Choroid plexus epithelial cell (primary cell): ENCODE measurements around the gene PAN2.
"Not testable (repeated sequence)": the region's sequence is repeated elsewhere in the genome, so short reads cannot be mapped to it uniquely, and the experiment has no call there.

Experiments
- DNase-seq: peaks from one replicate; pipeline ENCODE4 v3.0.0-alpha.2; 2010; ENCODE audit warnings: low read depth
- H3K4me3 ChIP-seq: 2 replicates; pipeline ENCODE4 v1.5.1; 2011; ENCODE audit warnings: low read depth, mild to moderate bottlenecking, control low read depth, low read length, moderate library complexity
- TF ChIP-seq, protein P1 (sequence below): conservative IDR thresholded peaks from 2 replicates; pipeline ENCODE4 v1.5.1; 2011; ENCODE audit warnings: low read depth, mild to moderate bottlenecking, control low read depth, inconsistent platforms, low read length, moderate library complexity

The PAN2 gene

DNA sequence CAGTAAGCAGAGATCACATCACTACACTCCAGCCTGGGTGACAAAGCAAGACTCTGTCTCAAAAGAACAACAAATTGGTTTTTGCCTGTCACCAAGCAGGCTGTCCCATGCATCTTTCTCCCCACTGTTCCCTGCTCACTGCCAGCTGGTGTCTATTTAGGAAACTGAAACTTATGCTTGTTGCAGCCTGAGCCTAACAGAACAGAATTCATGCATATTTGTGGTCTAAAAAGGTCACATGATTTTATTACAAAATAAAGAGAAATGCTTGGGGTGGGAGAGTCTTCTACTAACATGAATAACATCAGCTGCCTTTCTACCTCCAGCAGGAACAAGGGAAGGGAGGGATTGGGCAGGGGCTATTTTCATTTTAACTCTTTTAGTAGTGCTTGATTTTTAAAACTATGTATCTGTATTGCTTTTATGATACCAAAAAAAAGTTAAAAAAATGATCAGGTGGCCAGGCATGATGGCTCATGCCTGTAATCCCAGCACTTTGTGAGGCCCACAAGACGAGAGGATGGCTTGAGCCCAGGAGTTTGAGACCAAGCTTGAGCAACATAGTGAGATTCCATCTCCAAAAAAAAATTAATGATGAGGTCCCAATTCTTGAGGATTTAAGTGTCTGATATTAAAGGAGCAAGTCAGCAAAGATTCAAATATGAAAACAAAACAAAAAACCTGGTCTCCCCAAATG is 25.2 kb upstream of the PAN2 start:
- DNase-seq: peak; percentile 92
- H3K4me3 ChIP-seq: peak overlapping the region; percentile 99
- TF ChIP-seq, protein P1, sequence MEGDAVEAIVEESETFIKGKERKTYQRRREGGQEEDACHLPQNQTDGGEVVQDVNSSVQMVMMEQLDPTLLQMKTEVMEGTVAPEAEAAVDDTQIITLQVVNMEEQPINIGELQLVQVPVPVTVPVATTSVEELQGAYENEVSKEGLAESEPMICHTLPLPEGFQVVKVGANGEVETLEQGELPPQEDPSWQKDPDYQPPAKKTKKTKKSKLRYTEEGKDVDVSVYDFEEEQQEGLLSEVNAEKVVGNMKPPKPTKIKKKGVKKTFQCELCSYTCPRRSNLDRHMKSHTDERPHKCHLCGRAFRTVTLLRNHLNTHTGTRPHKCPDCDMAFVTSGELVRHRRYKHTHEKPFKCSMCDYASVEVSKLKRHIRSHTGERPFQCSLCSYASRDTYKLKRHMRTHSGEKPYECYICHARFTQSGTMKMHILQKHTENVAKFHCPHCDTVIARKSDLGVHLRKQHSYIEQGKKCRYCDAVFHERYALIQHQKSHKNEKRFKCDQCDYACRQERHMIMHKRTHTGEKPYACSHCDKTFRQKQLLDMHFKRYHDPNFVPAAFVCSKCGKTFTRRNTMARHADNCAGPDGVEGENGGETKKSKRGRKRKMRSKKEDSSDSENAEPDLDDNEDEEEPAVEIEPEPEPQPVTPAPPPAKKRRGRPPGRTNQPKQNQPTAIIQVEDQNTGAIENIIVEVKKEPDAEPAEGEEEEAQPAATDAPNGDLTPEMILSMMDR: no peak

DNA sequence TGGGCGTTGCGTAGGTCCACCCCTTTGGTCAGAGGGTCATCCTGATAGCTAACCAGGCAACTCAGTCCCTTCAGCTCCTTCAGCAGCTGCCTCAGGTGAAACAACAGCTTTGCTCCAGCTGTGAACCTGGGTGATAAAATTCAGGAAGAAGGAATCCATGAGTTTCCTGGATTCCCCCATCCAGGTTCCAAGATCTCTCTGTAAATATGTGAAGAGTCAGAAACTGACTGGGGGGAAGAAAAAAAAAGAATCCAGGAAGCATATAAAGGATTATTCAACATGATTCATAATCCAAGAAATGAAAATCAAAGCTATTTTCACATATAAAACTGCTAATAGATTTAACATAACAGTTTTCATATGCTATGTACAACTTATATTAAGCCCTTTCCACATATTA is 17.5 kb upstream of the PAN2 start:
- H3K4me3 ChIP-seq: no peak overlapping the region
- DNase-seq: no peak
- TF ChIP-seq, protein P1: no peak

DNA sequence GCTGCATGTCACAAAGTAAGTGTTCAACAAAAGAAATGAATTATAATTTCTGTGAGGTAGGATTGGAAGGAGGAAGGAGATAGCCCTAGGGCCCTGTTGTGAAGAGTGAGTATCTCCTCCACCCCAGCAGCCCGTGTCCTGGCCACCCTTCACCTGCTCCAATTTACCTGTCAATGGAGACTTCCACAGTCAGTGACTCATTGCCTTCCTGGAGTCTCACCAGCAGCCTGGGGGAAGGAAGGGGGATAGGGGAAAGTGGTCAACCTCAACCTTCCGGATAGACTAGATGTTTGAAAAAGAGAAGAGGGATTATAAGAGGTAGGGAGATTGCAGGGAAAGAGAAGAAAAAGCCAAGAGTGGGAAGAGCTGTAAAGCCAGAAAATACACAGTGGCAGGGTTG is 16.9 kb upstream of the PAN2 start:
- H3K4me3 ChIP-seq: no peak overlapping the region
- TF ChIP-seq, protein P1: no peak
- no peak for DNase-seq

DNA sequence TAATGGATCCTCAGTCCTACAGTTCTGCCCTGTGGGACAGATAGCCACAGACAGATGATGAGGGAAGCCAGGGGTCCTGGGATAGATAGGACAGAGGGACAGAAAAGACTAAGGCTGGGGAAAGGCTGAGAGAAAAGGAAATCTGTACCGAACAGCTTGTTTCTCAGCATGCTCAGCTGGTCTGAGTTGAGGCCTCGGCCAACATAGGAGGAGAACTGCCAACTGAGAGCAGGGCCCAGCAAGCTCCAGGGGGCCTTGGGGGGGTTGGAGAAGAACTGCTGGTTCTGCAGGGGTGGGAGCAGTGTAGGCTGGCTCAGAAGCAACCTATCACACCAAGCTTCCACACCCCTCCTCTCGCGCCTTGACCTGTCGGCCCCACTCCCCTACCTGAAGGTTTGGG is 15.0 kb upstream of the PAN2 start:
- TF ChIP-seq, protein P1: no peak

DNA sequence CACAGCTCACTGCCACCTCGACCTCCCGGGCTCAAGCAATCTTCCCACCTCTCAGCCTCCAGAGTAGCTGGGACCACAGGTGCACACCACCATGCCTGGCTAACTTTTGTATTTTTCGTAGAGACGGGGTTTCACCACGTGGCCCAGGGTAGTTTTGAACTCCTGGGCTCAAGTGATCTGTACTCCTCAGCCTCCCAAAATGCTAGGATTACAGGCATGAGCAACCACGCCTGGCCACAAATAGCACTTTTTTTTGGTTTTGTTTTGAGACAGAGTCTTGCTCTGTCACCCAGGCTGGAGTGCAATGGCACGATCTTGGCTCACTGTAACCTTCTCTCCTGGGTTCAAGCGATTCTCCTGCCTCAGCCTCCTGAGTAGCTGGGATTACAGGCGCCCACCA is 13.5 kb upstream of the PAN2 start:
- DNase-seq: not testable (repeated sequence)

More for the DNA sequence above, 15.0 kb upstream of the PAN2 start:
- no peak for DNase-seq
- no peak overlapping the region for H3K4me3 ChIP-seq

DNA sequence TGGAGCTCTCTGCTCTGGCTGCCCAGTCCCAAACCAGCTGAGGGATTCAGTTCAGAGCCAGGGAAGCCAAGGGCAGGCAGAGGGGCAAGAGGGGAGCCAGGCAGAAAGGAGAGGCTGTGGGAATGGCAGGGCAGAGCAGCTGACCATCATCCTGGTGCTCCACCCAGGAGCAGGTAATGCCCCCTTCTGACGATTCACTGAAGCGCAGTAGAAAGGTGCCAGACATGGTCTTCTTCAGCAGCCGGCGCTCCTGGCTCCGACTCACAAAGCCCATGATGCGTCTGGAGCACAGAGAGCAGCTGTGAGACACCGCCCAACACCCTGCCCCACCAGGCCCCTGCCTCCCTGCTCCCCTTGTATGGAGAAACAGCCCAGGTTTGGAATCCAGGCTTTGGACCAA is 12.9 kb upstream of the PAN2 start:
- no peak overlapping the region for H3K4me3 ChIP-seq
- no peak for DNase-seq
- TF ChIP-seq, protein P1: peak; percentile 24

More for the DNA sequence above, 13.5 kb upstream of the PAN2 start:
- not testable (repeated sequence) for H3K4me3 ChIP-seq

DNA sequence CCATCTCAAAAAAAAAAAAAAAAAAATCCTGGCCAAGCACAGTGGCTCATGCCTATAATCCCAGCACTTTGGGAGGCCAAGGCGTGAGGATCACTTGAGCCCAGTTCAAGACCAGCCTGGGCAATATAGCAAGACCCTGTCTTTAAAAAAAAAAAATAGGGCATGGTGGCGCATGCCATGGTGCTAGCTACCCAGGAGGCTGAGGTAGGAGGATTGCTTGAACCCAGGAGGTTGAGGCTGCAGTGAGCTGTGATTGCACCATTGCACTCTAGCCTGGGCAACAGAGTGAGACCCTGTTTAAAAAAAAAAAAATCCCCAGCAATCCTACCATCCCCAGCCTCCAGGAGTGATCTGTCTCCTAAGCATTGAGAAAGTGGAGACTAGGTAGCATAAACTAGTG is 8.5 kb upstream of the PAN2 start:
- not testable (repeated sequence) for H3K4me3 ChIP-seq, DNase-seq

DNA sequence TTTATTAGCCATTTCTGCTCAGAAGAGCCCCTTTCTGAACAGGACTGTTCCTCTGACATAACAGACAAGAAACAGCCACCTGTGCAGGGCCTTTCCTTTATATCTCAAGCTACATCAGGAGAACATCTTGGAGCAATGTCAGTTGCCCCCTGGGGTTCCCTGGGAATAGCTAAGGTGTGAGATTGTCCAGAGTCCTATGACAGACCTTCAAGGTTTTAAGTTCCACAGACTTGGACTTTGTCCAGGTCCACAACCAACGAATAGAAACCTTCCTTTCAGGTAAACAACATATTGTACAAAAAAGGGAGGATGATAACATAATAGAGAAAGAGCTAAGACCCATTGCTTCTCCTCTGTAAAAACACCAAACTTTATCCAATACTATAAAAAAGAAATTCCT is 7.8 kb upstream of the PAN2 start:
- H3K4me3 ChIP-seq: no peak overlapping the region
- no peak for DNase-seq
- TF ChIP-seq, protein P1: no peak
